Mucosa of gallbladder (tissue), 1 donor: ENCODE measurements around the gene IL20RA. TPM values are rescaled to one million over a fixed set of nuclear protein-coding genes. Genes with fewer than 3 reads are reported as not detected.

Experiments used
- total RNA-seq: library from RNA; stranded (reverse); gene quantifications from one replicate; pipeline ENCODE4 v1.2.1, GENCODE V29; 2021
- donor health status: DM: no; HTN: no; CAD: no.

Gene IL20RA
- total RNA-seq, 1 donor from 2014 or later, result 15.1 TPM

Other genes starting within 250 kb of the IL20RA start
- gene PEX7, start 222.4 kb downstream of the IL20RA start, total RNA-seq, result 11.2 TPM
- gene SLC35D3, start 122.7 kb downstream of the IL20RA start, total RNA-seq, result not detected
- gene IL22RA2, start 128.7 kb upstream of the IL20RA start, total RNA-seq, result not detected
- 77.9 TPM for gene IFNGR1, start 174.4 kb upstream of the IL20RA start, total RNA-seq